ENCODE results near the gene YIPF1. TPM values are rescaled to one million over a fixed set of nuclear protein-coding genes. Genes with fewer than 3 reads are reported as not detected.

Gene YIPF1
- total RNA-seq, 6 experiments from 2014 or later, result 22.8 to 29.3 (median 26.8) TPM

- no peak for TF ChIP-seq CTCF (IDR thresholded peaks at IDR 0.05)
- no peak for DNase-seq
- Mint-ChIP-seq H3K36me3 (ENCODE audit: low read depth) (peaks cover 8% of the 10 kb centered on the region), H3K4me3 (no peak overlapping the region), H3K9me3 (no peaks in the 10 kb centered on the region), H3K27me3 (ENCODE audit: insufficient read depth) (peaks cover 2% of the 10 kb centered on the region), H3K27ac (no peak overlapping the region), H3K4me1 (ENCODE audit: low read depth) (peaks cover 9% of the 10 kb centered on the region)
Observed at GRCh38 chr1:53871221-53871620, 18.4 kb downstream of the YIPF1 start.

- Mint-ChIP-seq H3K4me1 (ENCODE audit: low read depth) (peaks cover 9% of the 10 kb centered on the region), H3K27ac (no peak overlapping the region), H3K9me3 (no peaks in the 10 kb centered on the region), H3K4me3 (no peak overlapping the region), H3K36me3 (ENCODE audit: low read depth) (0 out of 2 replicates have a peak, but pooled peaks cover 4% of the 10 kb centered on the region), H3K27me3 (ENCODE audit: insufficient read depth) (peaks cover 2% of the 10 kb centered on the region)
- no peak for TF ChIP-seq CTCF (IDR thresholded peaks at IDR 0.05)
- DNase-seq, result no peak
Observed at GRCh38 chr1:53869454-53870117, 20.0 kb downstream of the YIPF1 start.

DNA sequence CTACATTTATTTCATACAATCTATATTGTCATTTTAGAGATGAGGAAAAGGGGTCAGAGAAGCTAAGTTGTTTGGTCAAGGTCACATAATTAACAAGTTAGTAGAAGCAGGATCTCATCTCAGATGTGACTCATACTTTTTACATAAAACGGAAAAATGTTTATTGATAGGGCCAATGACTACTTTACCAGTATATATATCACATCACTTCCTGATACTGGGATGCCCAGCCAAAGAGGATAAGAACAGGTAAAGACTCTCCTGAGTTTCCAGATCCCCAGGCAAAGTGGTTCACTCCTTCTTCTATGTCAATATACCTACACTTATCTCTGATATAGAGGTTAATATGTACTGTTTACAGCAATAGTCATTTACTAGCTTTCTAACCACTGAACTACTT, 21.0 kb downstream of the YIPF1 start:
- no peak for TF ChIP-seq CTCF (IDR thresholded peaks at IDR 0.05)
- Mint-ChIP-seq H3K27ac (no peak overlapping the region), H3K4me1 (ENCODE audit: low read depth) (peaks cover 9% of the 10 kb centered on the region), H3K36me3 (ENCODE audit: low read depth) (0 out of 2 replicates have a peak, but pooled peaks cover 4% of the 10 kb centered on the region), H3K4me3 (no peak overlapping the region), H3K27me3 (ENCODE audit: insufficient read depth) (peaks cover 2% of the 10 kb centered on the region), H3K9me3 (no peaks in the 10 kb centered on the region)
- DNase-seq, result no peak

DNA sequence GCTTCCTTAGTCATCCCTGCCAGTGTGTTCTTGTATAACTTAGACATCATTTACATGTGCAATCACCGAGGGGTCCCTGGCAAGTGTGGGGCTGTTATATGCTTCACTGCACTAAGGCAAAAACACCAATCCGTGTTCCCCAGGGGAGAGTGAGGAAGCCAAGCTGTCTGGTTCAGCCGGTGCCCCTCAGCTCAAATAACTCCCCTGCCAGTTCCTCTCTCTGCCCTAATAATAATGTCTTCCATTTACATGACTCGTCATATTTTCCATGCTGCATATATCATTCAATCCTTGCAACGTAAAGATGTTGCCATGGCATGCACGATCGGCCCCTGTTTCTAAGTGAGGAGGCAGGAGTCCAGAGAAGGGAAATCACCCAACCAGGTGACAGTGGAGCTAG, 27.1 kb downstream of the YIPF1 start:
- H3K4me3 Mint-ChIP-seq, result no peak overlapping the region
- no peak for DNase-seq
- H3K9me3 Mint-ChIP-seq, result no peaks in the 10 kb centered on the region
- H3K27ac Mint-ChIP-seq, result no peak overlapping the region
- no peak for TF ChIP-seq CTCF (IDR thresholded peaks at IDR 0.05)
- peaks cover 2% of the 10 kb centered on the region for H3K27me3 Mint-ChIP-seq (ENCODE audit: insufficient read depth)
- H3K4me1 Mint-ChIP-seq (ENCODE audit: low read depth), result no peaks in the 10 kb centered on the region
- H3K36me3 Mint-ChIP-seq (ENCODE audit: low read depth), result 0 out of 2 replicates have a peak, but pooled peaks cover under 1% of the 10 kb centered on the region

GRCh38 chr1:53860967-53861411, 28.6 kb downstream of the YIPF1 start:
- Mint-ChIP-seq H3K9me3 (no peaks in the 10 kb centered on the region), H3K4me1 (ENCODE audit: low read depth) (no peaks in the 10 kb centered on the region), H3K36me3 (ENCODE audit: low read depth) (no peaks in the 10 kb centered on the region), H3K27ac (no peak overlapping the region), H3K4me3 (no peak overlapping the region), H3K27me3 (ENCODE audit: insufficient read depth) (no peaks in the 10 kb centered on the region)
- TF ChIP-seq CTCF (IDR thresholded peaks at IDR 0.05), result peak; percentile 92
- DNase-seq, result peak; percentile 38
